H9 (cell line): ENCODE measurements around the gene SLC7A5. TPM values are rescaled to one million over a fixed set of nuclear protein-coding genes. Genes with fewer than 3 reads are reported as not detected.
"Not testable (repeated sequence)": the region's sequence is repeated elsewhere in the genome, so short reads cannot be mapped to it uniquely, and the experiment has no call there.

ENCODE experiments used
- DNase-seq: peaks from one replicate; pipeline ENCODE4 v3.0.0-alpha.2; 2017
- H2AFZ ChIP-seq: one replicate; pipeline ENCODE4 v1.6.1; 2013; ENCODE audit warnings: mild to moderate bottlenecking, low read length, control low read depth, moderate library complexity
- H2AK5ac ChIP-seq: 2 replicates; pipeline ENCODE4 v1.6.1; 2013; ENCODE audit warnings: low read length, control low read depth, mixed read lengths; ENCODE audit not compliant: insufficient read length
- H2BK120ac ChIP-seq: one replicate; pipeline ENCODE4 v1.6.1; 2013; ENCODE audit warnings: low read depth, mild to moderate bottlenecking, low read length, control low read depth, inconsistent platforms; ENCODE audit not compliant: poor library complexity, severe bottlenecking
- H2BK12ac ChIP-seq: 2 replicates; pipeline ENCODE4 v1.6.1; 2013; ENCODE audit warnings: low read length, control low read depth, mixed read lengths, low read depth; ENCODE audit not compliant: insufficient read length
- H2BK15ac ChIP-seq: 2 replicates; pipeline ENCODE4 v1.6.1; 2013; ENCODE audit warnings: low read depth, low read length, control low read depth
- H2BK20ac ChIP-seq: one replicate; pipeline ENCODE4 v1.6.1; 2013; ENCODE audit warnings: low read depth, mild to moderate bottlenecking, low read length, control low read depth, inconsistent platforms; ENCODE audit not compliant: poor library complexity, severe bottlenecking
- H2BK5ac ChIP-seq: 2 replicates; pipeline ENCODE4 v1.6.1; 2013; ENCODE audit warnings: low read length, control low read depth, mixed read lengths; ENCODE audit not compliant: insufficient read length
- H3K14ac ChIP-seq: 2 replicates; pipeline ENCODE4 v1.6.1; 2013; ENCODE audit warnings: low read length, control low read depth; ENCODE audit not compliant: insufficient read depth
- H3K18ac ChIP-seq: 2 replicates; pipeline ENCODE4 v1.6.1; 2013; ENCODE audit warnings: low read depth, mild to moderate bottlenecking, mixed read lengths, low read length, control low read depth; ENCODE audit not compliant: insufficient read length
- H3K23ac ChIP-seq: 2 replicates; pipeline ENCODE4 v1.6.1; 2013; ENCODE audit warnings: low read length, control low read depth, mixed read lengths, low read depth; ENCODE audit not compliant: insufficient read length
- H3K23me2 ChIP-seq: 2 replicates; pipeline ENCODE4 v1.6.1; 2013; ENCODE audit warnings: low read depth, mild to moderate bottlenecking, mixed read lengths, low read length, control low read depth; ENCODE audit not compliant: insufficient read length, poor library complexity, severe bottlenecking
- H3K27ac ChIP-seq: 2 replicates; pipeline ENCODE4 v1.5.1; 2013; ENCODE audit warnings: low read length, control low read depth, mixed read lengths, low read depth; ENCODE audit not compliant: insufficient read length
- H3K27me3 ChIP-seq: 2 replicates; pipeline ENCODE4 v1.6.1; 2013; ENCODE audit warnings: low read length, control low read depth, inconsistent platforms; ENCODE audit not compliant: insufficient read depth
- H3K4ac ChIP-seq: 2 replicates; pipeline ENCODE4 v1.6.1; 2013; ENCODE audit warnings: low read depth, mild to moderate bottlenecking, control low read depth, inconsistent platforms, low read length, moderate library complexity
- H3K4me1 ChIP-seq: 2 replicates; pipeline ENCODE4 v1.6.1; 2013; ENCODE audit warnings: low read length, control low read depth, inconsistent platforms; ENCODE audit not compliant: insufficient read depth
- H3K4me2 ChIP-seq: 2 replicates; pipeline ENCODE4 v1.6.1; 2013; ENCODE audit warnings: low read length, control low read depth, mixed read lengths; ENCODE audit not compliant: insufficient read length, insufficient read depth
- H3K56ac ChIP-seq: 2 replicates; pipeline ENCODE4 v1.6.1; 2013; ENCODE audit warnings: low read depth, mild to moderate bottlenecking, mixed read lengths, low read length, control low read depth; ENCODE audit not compliant: insufficient read length
- H3K79me1 ChIP-seq: 2 replicates; pipeline ENCODE4 v1.6.1; 2013; ENCODE audit warnings: low read depth, mild to moderate bottlenecking, moderate library complexity, low read length, control low read depth, inconsistent platforms; ENCODE audit not compliant: insufficient read depth, poor library complexity, severe bottlenecking
- H3K79me2 ChIP-seq: 2 replicates; pipeline ENCODE4 v1.6.1; 2013; ENCODE audit warnings: low read length, control low read depth, inconsistent platforms; ENCODE audit not compliant: insufficient read depth
- H3K9ac ChIP-seq: 2 replicates; pipeline ENCODE4 v1.6.1; 2013; ENCODE audit warnings: low read length, control low read depth, mixed read lengths; ENCODE audit not compliant: insufficient read length; ENCODE audit errors: extremely low read depth
- H3K9me3 ChIP-seq: one replicate; pipeline ENCODE4 v1.6.1; 2013; ENCODE audit warnings: low read depth, low read length, inconsistent platforms; ENCODE audit not compliant: control insufficient read depth
- H3T11ph ChIP-seq: one replicate; pipeline ENCODE4 v1.6.1; 2013; ENCODE audit warnings: mild to moderate bottlenecking, low read length, control low read depth, inconsistent platforms
- H4K20me1 ChIP-seq: one replicate; pipeline ENCODE4 v1.6.1; 2013; ENCODE audit not compliant: control insufficient read depth, insufficient read length, insufficient read depth
- H4K5ac ChIP-seq: 2 replicates; pipeline ENCODE4 v1.6.1; 2013; ENCODE audit warnings: low read depth, mild to moderate bottlenecking, mixed read lengths, low read length, control low read depth; ENCODE audit not compliant: insufficient read length
- H4K8ac ChIP-seq: replicated peaks from 2 replicates; pipeline ENCODE4 v1.6.1; 2013; ENCODE audit warnings: low read length, control low read depth, mixed read lengths, low read depth; ENCODE audit not compliant: insufficient read length
- H4K91ac ChIP-seq: 2 replicates; pipeline ENCODE4 v1.6.1; 2013; ENCODE audit warnings: low read depth, mild to moderate bottlenecking, moderate library complexity, mixed read lengths, low read length, control low read depth; ENCODE audit not compliant: insufficient read length
- H3K27ac Mint-ChIP-seq, 3 experiments: 2 replicates in 2 of 3; 3 replicates in 1 of 3; pipeline ENCODE4 v1.8.0; 2020 to 2021; ENCODE audit warnings: mixed read lengths in 3 of 3, mild to moderate bottlenecking in 1 of 3, moderate library complexity in 1 of 3
- H3K27me3 Mint-ChIP-seq: 2 replicates; pipeline ENCODE4 v1.8.0; 2021; ENCODE audit warnings: low read depth, mild to moderate bottlenecking, moderate library complexity, mixed read lengths
- H3K36me3 Mint-ChIP-seq, 3 experiments: 2 replicates in 2 of 3; 3 replicates in 1 of 3; pipeline ENCODE4 v1.8.0; 2020 to 2021; ENCODE audit warnings: low read depth in 3 of 3, mixed read lengths in 3 of 3; ENCODE audit not compliant: insufficient read depth in 1 of 3
- H3K4me1 Mint-ChIP-seq, 2 experiments: 2 replicates each; pipeline ENCODE4 v1.8.0; 2020; ENCODE audit warnings: mixed read lengths in 2 of 2
- H3K4me3 Mint-ChIP-seq, 2 experiments: 2 replicates in 1 of 2; 3 replicates in 1 of 2; pipeline ENCODE4 v1.8.0; 2020 to 2021; ENCODE audit warnings: mild to moderate bottlenecking in 2 of 2, mixed read lengths in 2 of 2, moderate library complexity in 1 of 2
- H3K9me3 Mint-ChIP-seq, 2 experiments: 2 replicates in 1 of 2; 3 replicates in 1 of 2; pipeline ENCODE4 v1.8.0; 2020; ENCODE audit warnings: mild to moderate bottlenecking in 2 of 2, mixed read lengths in 2 of 2, moderate library complexity in 1 of 2
- WGBS: extraction: QIAGEN DNeasy Blood & Tissue Kit; methylation state at CpG from one replicate; pipeline ENCODE4 v1.1.7; 2013; ENCODE audit warnings: missing lambda C conversion rate, low lambda C conversion rate, mixed read lengths; ENCODE audit not compliant: insufficient read length; ENCODE audit errors: extremely low coverage; 5-methylcytosine and 5-hydroxymethylcytosine counted together
- total RNA-seq: library from RNA; stranded (reverse); gene quantifications from 2 replicates; pipeline ENCODE4 v1.2.1, GENCODE V29; 2021
- TF ChIP-seq, protein P1 (sequence below): fragments of 200-600 bp; sonication (generic); conservative IDR thresholded peaks from 3 replicates; pipeline ENCODE4 v1.8.0; 2021; ENCODE audit warnings: antibody characterized with exemption, mild to moderate bottlenecking

Gene SLC7A5
- total RNA-seq, 1 experiment from 2014 or later: 217 TPM

DNA sequence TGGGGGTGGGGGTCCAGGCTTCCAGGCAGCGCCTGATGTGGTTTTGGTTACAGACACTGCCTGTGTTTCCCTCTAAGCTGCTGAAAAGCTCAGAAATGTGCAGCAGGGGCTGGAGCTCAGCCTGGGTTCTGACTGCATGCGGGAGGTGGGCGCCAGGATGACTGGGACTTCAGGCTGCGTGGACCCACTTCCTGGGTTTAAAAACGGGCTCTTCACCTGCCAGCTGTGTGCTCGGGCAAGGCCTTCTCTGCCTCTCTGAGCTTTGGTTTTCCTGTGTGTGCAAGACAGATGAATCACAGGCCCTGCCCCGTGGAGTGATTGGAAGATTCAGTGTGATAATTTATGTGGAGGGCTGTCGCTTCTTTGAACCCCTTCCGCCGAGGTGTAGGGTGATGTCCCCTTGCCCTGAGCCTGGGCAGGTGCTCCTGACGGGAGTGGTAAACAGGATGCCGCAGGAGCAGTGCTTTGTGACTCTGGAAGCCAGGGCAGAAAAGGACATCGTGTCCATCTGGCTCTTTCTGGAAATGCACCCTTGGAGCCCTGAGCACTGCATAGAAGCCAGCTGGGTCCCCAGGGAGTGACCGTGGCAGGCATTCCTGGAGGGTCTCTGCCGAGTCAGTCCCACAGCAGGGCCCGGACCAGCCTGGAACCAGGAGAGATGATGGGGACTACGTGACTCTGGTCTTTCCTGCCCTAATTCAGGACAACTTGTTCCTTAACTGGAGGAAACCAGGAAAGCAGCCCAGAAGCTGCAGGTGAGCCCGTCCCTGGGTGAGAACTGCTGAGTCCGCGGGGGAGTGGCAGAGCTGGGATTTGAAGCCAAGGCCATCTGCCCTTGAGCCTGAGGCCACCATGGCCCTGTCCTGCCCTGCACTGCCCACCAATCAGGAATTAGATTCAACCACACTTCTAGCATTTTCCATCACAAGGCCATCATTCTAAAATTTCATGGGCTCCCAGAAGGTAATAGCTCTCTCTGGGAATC is 28.5 kb upstream of the SLC7A5 start:
- no peak overlapping the region for H3K56ac ChIP-seq
- H3K18ac ChIP-seq: no peak overlapping the region
- H3K9me3 ChIP-seq: no peaks in the 10 kb centered on the region
- no peak overlapping the region for H2BK12ac ChIP-seq
- Mint-ChIP-seq H3K27ac (no peak overlapping the region; a peak in 1 of 7 replicates), H3K9me3 (no peaks in the 10 kb centered on the region), H3K4me3 (no peak overlapping the region), H3K27me3 (peaks cover 8% of the 10 kb centered on the region), H3K36me3 (no peaks in the 10 kb centered on the region; a peak in 1 of 7 replicates), H3K4me1 (peaks cover 0 to 3% of the 10 kb centered on the region in 2 experiments; a peak in 3 of 4 replicates)
- H3T11ph ChIP-seq: no peak overlapping the region
- no peak overlapping the region for H3K9ac ChIP-seq
- H4K8ac ChIP-seq: no peak overlapping the region
- TF ChIP-seq, protein P1, sequence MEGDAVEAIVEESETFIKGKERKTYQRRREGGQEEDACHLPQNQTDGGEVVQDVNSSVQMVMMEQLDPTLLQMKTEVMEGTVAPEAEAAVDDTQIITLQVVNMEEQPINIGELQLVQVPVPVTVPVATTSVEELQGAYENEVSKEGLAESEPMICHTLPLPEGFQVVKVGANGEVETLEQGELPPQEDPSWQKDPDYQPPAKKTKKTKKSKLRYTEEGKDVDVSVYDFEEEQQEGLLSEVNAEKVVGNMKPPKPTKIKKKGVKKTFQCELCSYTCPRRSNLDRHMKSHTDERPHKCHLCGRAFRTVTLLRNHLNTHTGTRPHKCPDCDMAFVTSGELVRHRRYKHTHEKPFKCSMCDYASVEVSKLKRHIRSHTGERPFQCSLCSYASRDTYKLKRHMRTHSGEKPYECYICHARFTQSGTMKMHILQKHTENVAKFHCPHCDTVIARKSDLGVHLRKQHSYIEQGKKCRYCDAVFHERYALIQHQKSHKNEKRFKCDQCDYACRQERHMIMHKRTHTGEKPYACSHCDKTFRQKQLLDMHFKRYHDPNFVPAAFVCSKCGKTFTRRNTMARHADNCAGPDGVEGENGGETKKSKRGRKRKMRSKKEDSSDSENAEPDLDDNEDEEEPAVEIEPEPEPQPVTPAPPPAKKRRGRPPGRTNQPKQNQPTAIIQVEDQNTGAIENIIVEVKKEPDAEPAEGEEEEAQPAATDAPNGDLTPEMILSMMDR: no peak
- no peaks in the 10 kb centered on the region for H3K4me1 ChIP-seq
- no peak overlapping the region for H4K91ac ChIP-seq
- H3K4me2 ChIP-seq: no peak overlapping the region
- no peak overlapping the region for H2AK5ac ChIP-seq
- DNase-seq: no peak
- no peaks in the 10 kb centered on the region for H3K79me1 ChIP-seq
- no peak overlapping the region for H3K14ac ChIP-seq
- H3K27me3 ChIP-seq: no peaks in the 10 kb centered on the region
- no peaks in the 10 kb centered on the region for H3K23me2 ChIP-seq
- H3K4ac ChIP-seq: no peak overlapping the region; the same call in 1 of the 2 replicates
- H3K79me2 ChIP-seq: no peaks in the 10 kb centered on the region
- no peak overlapping the region for H2BK15ac ChIP-seq
- H2BK120ac ChIP-seq: peak overlapping the region; percentile 48
- no peak overlapping the region for H2BK20ac ChIP-seq
- H2BK5ac ChIP-seq: no peak overlapping the region
- no CpG with 5 or more reads among the region's 20 CpGs for WGBS
- no peak overlapping the region for H2AFZ ChIP-seq
- H4K5ac ChIP-seq: no peak overlapping the region
- no peak overlapping the region for H3K27ac ChIP-seq
- no peak overlapping the region for H3K23ac ChIP-seq
- no peaks in the 10 kb centered on the region for H4K20me1 ChIP-seq

DNA sequence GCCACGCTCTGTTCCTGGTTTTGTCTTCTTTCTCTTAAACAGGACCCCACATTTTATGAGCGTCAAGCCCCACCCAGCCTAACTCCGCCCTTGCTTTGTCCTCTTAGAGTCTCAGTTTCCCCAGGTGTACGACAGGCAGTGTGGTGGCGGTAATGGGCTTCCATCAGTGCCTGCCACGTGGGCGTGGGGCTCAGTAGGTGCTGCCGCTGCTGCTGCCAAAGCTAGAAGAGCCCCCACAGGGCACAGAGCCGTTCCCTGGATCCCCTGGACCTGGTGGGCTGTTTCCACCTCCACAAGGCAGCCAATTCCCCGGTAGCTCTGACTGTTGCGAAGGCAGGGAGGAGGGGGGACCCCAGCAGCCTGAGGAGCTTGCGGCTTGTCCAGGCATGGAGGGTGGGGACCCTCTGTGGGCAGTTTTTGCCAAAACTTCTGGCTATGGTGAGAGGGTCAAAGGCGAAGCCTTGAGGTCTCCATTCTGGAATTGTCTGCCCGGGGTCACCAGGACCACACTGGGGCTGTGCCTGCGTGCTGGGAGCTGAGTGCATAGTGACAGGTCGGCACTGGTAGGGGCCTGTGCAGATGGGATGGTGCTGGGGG is 27.7 kb upstream of the SLC7A5 start:
- H3K27ac ChIP-seq, H3K4ac ChIP-seq, H3T11ph ChIP-seq, H4K91ac ChIP-seq, H2BK5ac ChIP-seq, H3K9me3 ChIP-seq, H3K4me3 Mint-ChIP-seq, H3K18ac ChIP-seq, H2BK12ac ChIP-seq, H3K4me1 ChIP-seq, H3K79me1 ChIP-seq, H2BK20ac ChIP-seq, H3K9me3 Mint-ChIP-seq, H3K27me3 Mint-ChIP-seq, H3K9ac ChIP-seq, H4K20me1 ChIP-seq, H3K23ac ChIP-seq, H2BK120ac ChIP-seq, H3K14ac ChIP-seq, H3K23me2 ChIP-seq, H2BK15ac ChIP-seq, H3K27me3 ChIP-seq, H3K56ac ChIP-seq, DNase-seq, H3K79me2 ChIP-seq, H4K5ac ChIP-seq, H3K36me3 Mint-ChIP-seq, H2AFZ ChIP-seq, H3K4me1 Mint-ChIP-seq, H4K8ac ChIP-seq, H3K4me2 ChIP-seq, H2AK5ac ChIP-seq: not testable (repeated sequence)
- peak overlapping the region in 1 of 3 experiments; percentile 90; a peak in 1 of 7 replicates for H3K27ac Mint-ChIP-seq
- no CpG with 5 or more reads among the region's 16 CpGs for WGBS
